SK-N-DZ (cell line): ENCODE results near the gene UBE3A. TPM values are rescaled to one million over a fixed set of nuclear protein-coding genes. Genes with fewer than 3 reads are reported as not detected.
A peak's percentile ranks its signal among the peaks of the same experiment; 100 is the strongest.
"Not testable (repeated sequence)": the region's sequence is repeated elsewhere in the genome, so short reads cannot be mapped to it uniquely, and the experiment has no call there.

ENCODE experiments used
- DNase-seq: peaks from one replicate; pipeline ENCODE4 v3.0.0-alpha.2; 2015; ENCODE audit warnings: low spot score
- polyA plus RNA-seq, 2 experiments: library from polyadenylated mRNA; depleted of rRNA; stranded (reverse); fragments of >200 nt; gene quantifications; 2 replicates each; pipeline ENCODE4 v1.2.3, GENCODE V29; 2014

UBE3A gene
- 47.5 and 56.1 TPM in 2 replicates for polyA plus RNA-seq (2014; cell fraction: cytosol; rRNA removed)
- 39.8 and 42.6 TPM in 2 replicates for polyA plus RNA-seq (2014; cell fraction: nucleus; rRNA removed)

DNA sequence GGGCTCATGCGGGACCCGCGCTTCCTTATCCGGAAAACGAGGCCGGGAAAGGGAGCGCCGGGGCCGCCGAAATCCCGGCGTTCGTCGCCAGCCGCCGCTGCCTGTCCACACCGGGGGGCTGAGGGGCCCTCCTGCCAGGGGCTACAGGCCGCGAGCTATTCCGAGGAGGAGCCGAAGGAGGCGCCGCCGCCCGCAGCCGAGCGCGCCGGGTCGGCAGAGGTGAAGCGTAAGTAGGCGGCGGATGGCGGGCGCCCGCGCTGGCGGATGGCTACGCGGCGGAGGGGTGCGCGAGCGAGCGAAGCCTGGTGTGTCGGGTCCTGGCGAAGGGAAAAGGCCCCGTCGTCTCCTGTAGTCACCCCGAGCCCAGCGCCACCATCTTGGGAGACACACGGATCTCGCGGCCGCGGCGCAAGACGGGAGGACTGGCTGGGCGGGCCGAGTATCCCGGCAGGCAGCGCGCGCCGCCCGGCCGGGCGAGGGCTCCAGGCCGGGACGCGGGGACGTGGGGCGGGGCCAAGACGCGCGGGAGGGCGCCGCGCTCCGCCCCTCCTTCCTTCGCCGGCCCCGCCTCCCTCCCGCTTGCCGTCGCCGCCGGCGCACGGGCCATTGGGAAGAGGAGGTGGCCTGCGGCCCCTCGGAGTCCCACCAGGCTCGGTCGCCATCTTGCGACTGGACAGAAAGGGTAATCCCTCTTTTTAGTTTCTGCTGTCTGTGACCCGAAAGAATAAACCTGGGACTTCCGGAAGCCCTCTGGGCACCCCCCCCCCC is at the start of gene UBE3A:
TSS of gene UBE3A (minus strand) at position 424 of the 768 bp plus-strand sequence. CDS start 29,917 bp downstream, outside the sequence.
- DNase-seq: peak; percentile 89

DNA sequence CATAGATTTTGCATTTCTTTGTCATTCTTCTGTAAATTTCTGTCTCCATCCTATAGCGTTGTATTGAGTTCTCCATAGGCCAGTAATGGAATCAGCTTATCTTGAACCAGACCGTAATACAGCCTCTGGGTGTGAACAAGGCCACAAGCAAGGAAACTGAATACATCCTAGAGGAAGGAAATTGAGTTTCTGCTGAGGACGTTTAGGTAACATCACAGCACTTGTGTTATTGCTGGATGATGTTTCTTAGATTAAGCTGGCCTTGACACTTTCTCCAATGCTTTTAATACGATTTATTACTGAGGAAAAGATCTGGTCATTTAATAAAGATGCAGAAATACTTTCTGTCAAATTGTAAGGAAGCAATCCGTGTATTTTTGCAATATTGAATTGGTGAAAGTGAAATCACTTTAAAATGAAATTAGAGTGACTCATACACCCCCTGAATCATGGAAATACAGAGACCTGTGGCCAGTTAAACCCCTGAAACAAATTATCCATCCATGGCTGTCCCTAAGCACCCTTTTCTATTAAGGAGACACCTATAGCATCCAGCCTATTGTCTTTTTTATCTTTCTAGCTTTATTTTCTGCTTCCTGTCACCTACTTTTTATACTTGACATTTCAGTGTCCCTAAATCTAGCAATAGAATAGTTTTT is 48.5 kb upstream of the UBE3A start:
- DNase-seq: no peak

DNA sequence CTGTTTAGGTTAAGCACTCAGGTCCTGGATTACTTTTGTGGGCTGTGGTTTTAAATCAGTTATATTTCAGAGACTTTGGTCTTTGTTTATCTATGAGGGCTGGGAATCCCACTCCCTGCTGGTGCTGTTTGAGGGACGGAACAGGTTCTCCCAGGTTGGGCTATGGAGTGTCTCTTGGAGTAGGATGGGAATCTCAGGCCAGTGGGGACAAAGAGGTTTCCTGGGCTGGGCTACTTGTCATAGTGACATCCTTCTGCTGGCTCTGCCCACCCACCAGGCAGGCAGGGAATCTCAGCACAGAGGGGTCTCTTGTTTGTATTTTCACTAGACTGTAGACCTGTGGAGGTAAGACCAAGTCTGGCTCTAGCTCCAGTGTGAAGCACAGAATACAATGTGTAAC is 47.2 kb upstream of the UBE3A start:
- no peak for DNase-seq

DNA sequence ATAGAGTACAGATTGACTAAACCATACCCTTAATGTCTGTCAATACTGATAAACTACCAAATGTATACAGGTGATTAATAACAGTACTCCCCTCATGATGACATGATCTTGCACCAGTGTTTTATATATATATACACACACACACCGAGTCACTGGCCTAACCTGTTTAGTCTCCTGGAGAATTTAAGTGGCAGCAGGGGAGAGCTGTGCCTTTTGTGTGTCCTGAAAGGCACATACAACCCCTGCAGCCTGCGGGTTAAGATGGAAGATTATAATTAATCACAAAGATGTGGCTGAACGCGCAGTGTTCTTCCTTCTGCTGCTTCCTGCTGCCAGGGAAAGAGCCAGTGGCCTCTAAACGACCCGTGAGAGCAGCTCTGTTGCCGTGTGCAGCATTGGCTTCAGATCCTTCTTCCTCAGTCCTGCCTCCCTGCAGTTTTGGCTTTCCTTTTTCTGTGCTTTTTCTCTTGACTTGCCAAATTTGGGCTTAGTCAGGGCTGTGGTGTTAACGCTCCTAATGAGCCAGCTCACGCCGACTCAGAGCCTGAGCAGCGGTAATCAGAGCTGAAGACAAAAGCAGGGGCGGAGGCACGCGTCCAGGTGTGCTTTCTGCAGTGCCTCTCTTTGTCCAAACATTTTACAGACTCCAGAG is 42.5 kb upstream of the UBE3A start:
- peak; percentile 4 for DNase-seq

DNA sequence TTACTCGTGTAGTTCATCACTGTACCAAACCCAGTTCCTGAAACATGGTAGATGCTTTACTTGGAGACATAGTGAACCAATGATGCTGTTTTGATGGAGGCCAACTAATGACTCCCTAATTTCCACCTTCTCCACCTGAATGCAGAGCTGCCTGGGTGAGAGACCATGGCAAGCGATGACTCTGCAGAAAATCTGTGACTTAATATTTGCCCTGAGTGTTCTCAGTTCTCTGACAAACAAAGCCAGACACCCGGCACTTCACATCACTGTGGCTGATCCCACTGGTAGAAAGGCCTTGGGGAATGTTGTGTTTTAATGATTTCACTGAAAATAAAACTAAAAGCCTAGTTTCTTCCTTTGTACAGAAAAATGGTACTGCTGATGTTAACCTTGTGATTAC is 39.5 kb upstream of the UBE3A start:
- DNase-seq: no peak

DNA sequence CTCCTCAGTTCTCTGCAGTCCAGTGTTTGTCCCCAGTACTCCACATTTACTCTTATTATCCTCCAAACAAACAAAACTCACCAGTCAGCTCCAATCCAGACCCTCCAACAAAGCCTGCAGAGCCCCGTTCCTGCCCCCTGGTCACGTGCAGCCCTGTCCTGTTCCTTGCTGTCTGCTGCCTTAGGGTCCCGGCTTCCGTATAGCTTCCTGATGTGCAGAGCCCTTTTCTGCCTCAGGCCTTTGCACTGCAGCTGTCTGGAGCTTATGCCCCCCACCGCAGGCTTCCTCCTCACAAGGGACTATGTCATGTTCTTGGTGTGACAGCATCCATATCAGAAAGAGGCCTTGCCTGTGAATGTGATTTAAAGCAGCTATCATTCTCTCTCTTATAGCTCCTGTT is 39.0 kb upstream of the UBE3A start:
- no peak for DNase-seq

DNA sequence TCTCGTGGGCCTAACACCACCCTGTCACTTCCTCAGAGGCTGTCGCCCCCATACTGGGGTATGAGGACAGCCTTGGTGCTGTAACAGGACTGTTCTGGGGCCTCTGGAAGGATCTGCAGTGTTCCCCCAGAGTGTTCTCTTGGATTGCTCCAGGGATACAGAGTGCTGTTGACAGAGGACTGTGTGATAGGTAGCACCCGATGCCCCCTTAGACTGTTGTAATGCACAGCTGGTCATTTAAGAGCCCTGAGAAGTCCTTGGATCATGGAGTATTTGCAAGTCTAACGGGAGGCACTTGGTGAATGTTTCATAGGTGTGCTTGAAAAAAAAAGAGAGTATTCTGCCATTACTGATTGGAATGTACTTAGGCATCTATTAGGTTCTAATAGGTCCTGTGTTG is 35.4 kb upstream of the UBE3A start:
- DNase-seq: no peak

DNA sequence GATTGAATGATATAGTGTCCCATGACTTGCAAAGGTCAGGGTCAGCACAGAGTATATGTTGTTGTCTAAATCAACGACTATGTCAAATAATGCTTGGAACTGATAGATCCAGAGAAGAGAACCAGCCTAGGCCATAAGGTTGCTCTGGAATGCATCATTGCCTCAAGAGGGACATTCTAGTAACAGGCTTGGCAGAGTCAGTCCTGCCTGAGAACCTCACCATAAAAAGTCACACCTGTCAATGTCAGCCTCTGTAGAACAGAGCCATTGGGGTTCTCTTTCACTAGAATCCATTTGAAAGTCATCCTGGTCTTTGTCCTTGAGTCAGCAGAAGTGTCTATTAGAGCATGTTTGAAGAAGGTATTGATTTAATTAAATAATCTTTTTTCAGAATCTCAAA is 31.4 kb upstream of the UBE3A start:
- no peak for DNase-seq

DNA sequence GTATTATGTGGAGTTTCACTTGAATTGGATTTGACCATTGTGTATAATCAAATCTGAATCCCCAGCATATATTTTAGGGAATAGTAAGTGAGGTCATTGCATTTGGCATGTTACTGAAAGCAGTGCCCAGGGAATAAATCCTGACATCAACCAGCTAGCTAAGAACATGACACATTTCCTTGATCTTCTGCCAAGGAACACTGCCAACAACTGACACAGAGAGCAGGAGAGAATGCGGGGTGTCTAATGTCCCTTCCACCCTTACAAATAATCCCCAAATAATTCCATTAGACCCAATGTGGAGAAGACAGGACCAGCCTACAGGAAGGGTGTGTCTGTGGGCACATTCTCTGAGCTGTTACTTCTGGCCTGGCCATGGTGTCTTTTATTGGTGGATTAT is 30.6 kb upstream of the UBE3A start:
- no peak for DNase-seq

DNA sequence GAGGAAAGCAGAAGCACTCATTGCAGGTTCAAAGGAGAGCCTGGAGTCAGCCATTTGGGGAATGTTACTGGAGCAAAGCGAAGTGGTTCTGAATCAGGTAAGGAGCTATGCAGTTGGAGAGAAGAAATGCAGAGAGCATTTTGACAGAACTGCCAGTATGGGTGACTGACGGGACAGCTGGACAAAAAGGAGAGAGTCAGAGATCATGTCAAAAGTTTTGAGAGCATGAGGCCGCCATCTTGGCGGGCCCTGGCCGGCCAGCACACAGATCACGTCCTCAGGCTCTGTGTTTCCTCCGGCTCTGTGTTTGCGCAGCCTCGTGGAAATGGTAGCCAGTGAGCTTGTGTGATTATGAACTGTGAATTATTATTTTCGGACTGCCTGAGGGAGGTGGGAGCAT is 29.8 kb upstream of the UBE3A start:
- DNase-seq: no peak

DNA sequence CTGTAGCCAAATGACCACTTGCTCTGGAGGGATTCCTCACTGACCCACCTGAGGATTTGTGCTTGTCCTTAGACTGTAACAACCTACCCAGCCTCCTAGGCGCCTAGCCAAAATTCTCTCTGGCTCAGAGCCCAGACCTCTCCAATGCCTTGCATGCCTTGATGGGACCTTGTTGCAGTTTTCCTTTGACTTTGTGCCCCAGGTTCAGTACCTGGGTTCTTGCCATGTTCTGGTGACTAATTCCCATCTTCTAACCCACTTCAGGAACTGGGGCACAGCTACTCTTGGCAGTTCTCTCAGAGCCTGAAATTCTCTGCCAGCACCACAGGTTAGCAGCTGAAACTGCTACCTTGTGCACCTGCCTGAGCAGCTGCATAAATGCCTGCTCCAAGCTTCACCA is 27.0 kb upstream of the UBE3A start:
- DNase-seq: no peak

DNA sequence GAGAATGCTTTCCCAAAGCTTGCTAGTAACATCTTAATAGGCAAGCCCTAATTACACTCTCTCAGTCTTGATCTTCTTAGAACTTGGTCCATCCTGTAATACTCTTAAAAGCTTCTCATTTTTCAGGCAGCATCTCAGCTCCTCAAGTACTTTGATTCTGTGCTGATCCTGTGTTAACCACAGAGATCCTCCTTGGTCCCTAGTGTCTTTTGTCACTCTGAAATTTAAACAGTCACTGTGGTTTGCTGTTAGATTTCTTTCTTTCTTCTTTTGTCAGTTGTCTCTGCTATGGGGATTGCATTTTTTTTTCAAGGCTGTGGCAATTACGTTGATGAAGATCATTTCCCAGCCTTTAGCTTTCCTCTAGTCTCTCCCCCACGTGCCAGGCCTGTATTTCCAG is 26.0 kb upstream of the UBE3A start:
- DNase-seq: no peak

DNA sequence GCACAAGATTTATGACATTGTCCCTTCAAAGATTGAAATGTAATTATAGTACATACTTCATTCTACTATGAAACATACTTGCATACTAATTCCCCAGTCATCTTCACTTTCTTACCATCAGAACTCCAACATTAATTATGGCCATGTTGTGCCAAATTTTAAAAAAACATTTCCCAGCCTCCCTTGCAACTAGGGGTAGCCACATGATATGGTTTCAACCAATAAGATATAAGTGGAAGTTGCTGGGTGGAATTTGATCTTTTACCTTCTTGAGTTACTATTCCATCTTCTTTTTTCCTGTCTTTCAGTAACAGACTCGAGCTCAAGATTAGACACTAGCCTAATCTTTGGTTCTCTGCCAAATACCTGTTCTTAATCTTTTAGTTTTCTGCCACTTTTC is 25.6 kb upstream of the UBE3A start:
- no peak for DNase-seq

DNA sequence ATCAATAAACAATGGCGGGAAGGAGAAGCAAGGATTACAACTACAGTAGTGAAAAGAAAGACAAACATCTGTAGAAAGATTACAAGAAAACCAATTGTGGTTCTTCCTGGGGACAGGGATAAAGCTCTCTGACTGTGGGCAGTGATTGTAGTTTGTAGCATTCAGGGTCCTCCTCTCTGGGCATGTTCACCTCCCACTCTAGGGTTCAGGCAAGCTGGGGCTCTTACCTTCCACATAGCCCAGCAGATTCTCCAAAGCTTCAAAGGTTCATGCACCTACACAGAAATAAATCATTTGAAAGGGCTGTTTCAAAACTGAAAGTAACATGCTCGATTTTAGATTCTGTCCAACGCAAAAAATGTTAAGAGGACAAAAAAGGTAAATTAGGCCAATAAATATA is 17.4 kb upstream of the UBE3A start:
- no peak for DNase-seq

DNA sequence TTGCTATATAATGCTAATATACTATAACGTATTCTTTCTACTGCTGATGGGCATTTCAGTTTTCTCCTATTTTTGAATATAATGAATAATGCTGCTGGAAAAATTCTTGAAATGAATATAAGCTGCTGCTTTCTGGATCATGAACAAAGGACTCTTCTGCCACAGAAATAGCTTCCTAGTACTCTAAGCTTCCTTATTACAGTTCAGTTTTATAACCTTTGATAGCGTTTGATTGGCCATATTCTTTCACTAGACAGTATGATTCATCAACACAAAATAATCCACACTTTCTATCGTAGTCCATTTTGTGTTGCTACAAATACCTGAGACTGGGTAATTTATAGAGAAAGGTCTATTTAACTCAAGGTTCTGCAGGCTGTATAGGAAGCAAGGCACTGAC is 16.4 kb upstream of the UBE3A start:
- DNase-seq: no peak

DNA sequence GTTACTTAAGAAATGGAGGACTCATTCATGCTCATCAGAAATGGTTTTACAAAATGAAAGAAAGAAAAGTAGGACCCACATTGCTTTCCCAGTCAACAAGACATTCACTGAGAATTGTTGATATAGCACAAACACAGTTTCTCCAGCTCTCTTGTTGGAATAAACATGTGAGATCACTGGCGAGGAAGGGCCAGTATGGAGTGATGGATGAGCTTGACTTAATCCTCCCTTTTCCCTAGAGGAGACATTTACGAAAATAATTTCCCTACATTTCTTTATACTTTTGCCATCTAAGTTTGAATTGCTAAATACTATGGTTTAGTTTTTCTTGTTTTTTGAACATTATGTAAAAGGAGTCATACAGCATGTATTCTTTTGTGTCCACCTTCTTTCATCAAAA is 15.9 kb upstream of the UBE3A start:
- DNase-seq: no peak

DNA sequence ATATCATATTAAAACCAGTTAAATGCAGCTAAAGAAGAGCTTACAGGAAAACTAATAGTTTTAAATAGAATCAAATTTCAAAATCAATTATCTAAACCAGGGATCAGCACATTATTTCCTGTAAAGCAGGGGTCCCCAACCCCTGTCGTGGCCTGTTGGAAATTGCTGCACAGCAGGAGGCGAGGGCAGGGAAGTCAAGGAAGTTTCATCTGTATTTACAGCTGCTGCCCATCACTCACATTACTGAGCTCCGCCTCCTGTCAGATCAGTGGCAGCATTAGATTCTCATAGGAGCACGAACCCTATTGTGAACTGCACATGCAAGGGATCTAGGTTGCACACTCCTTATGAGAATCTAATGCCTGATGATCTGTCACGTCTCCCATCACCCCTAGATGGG is 14.4 kb upstream of the UBE3A start:
- DNase-seq: not testable (repeated sequence)

DNA sequence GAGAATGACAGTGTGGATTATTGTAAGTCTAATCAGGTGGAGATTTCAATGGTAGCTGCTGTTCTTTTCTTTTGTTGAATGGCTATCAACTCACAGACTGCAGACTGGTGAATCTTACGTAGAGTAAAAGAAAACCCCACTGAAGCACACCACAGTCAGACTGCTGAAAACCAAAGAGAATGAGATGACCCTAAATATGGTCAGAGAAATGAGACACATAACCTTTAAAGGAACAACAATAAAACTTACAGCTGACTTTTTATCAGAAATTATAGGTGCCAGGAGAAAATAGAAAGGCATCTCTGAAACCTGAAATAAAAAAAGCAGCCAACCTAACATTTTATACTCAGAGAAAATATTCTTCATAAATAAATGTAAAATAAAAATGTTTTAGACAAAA is 12.7 kb upstream of the UBE3A start:
- no peak for DNase-seq

DNA sequence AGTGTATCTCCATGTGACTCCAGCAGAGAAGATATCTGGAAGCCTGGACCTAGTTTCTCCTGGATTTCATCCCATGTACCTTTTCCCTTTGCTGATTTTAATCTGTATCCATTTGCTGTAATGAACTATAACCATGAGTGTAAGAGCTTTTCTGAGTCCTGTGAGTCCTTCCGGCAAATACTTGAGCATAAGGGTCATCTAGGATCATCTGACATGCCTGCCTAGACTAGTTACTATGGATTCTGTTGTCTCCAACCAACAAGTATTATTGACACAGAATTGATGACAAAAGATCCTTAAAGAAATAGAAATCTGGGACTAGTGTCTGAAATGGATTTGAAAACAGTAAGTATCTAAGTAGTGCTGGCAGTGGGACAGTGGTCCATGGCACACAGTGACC is 11.3 kb upstream of the UBE3A start:
- DNase-seq: no peak

DNA sequence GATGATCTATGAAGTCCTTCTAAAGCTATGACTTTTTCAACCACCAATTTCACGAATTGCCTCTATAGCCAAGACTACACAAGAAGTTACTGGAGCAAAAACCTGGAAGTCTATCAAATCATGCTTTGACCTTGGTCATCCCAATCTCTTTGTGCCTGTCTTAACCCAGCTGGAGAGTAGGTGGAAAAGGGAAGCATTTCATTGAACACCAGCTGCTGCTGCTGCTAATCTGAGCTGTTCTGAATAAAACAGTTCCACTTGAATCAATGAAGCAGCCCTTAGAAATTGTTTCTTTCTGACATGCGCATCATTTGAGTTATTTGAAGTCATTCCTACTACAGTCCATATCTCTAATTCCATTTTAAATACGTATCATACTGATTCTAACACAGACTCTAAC is 7.3 kb upstream of the UBE3A start:
- DNase-seq: no peak

DNA sequence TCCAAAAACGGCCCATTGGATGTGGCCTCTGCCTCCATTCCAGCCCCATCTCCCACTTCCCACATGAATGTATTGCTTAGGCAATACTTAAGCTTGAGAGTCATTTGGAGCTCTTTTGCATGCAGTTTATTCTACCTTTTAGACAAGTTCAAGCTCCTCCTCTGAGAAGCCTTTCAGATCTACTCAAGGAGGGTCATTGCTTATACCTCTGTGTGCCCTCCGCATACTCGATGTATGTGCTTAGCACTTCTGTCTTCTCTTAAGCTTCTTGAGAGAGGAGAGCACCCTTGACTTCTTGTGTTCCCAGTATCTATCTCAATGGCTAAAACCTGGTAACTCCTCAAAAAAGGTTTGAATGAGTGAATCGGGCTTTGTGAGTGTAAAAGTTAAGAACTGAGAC is 6.6 kb upstream of the UBE3A start:
- no peak for DNase-seq

DNA sequence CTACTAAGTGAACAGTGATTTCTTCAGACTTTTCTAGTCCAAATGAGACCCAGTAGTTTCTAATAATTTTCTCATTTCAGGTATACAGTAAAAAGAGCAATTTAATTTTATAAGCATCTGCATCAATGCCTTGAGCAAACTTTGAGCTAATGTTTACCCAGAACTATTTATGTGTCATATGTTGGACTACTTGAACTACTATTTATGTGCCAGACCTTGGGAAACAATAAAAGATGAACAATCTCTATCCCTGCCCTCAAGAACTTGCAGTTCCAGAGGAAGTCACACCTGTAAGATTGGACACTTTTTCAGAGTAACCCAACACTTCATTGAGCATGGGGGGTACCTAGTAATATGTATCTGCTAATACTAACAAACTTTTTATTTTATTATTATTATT is 2.3 kb upstream of the UBE3A start:
- no peak for DNase-seq

DNA sequence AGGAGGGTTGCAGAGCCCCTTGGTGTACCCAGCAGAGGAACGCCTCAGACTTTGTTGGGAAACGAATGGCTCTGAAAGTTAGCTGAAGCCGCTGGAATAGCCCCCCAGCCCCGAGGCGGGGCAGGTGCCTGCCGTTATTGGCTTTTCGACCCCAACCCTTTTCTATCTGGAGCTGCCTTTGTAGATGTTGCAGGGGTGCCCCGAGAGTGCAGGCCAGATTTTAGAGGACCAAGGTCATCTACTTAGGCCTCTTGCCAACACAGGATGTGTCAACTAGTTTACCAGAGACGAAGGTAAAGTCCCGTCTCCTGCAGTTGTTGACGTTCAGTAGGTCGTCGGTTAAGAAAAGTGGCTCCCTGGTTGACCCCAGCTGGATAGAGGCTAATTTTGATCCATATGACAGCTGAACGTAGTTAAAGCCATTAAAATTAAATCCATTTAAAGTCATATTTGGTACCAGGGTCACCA is 579 bp upstream of the UBE3A start:
- DNase-seq: no peak
